ENCODE results near the gene TENT5D.
"Not testable (repeated sequence)": the region's sequence is repeated elsewhere in the genome, so short reads cannot be mapped to it uniquely, and the experiment has no call there.

Gene TENT5D

DNA sequence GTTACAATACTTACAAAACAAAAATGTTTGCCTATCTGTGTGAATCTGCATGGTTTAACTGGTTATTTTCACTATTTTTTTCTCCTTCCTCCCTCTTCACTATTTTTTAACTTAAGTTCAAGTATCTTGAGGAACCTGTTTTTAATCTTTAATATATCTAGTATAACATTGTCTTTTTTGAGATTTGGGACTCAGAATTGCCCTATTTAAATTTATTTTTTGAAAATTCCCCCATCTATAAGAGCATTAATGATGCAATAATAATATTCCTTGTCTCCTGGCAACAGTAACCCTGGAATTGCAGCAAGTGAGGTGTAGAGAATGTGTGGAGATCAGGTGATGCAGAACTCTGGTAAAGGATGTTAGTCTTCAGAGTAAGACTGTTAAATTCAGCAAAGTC lies at the start of gene TENT5D:
TENT5D (plus strand) TSS at position 301 of the 400 bp plus-strand sequence. CDS start 22,093 bp downstream, outside the sequence.
- DNase-seq (ENCODE audit: low spot score): no peak

DNA sequence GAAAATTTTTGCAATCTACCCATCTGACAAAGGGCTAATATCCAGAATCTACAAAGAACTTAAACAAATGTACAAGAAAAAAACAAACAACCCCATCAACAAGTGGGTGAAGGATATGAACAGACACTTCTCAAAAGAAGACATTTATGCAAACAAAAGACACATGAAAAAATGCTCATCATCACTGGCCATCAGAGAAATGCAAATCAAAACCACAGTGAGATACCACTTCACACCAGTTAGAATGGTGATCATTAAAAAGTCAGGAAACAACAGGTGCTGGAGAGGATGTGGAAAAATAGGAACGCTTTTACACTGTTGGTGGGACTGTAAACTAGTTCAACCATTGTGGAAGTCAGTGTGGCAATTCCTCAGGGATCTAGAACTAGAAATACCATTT lies 34.6 kb upstream of the TENT5D start:
- not testable (repeated sequence) for DNase-seq (ENCODE audit: low spot score)

DNA sequence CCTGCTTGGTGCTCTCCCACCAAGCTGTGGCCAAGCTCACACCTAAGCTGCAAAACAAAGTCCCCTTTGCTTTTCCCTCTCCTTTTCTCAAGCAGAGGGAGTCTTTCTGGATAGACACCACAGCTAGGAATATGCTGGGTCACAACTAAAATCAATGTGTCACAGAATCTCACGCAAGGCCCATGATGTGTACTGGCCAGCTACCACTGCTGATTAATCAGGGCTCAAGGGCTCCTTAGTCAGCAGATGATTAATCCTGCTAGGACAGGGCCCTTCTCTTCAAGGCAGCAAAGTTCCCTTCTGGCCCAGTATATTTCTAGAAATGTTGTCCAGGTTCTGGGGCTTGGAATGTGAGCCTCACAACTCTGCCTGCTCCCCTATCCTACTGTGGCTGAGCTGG lies 32.0 kb upstream of the TENT5D start:
- no peak for DNase-seq (ENCODE audit: low spot score)

- DNase-seq (ENCODE audit: low spot score): no peak
Measured at GRCh38 chrX:80412042-80412441, 8.2 kb upstream of the TENT5D start.

DNA sequence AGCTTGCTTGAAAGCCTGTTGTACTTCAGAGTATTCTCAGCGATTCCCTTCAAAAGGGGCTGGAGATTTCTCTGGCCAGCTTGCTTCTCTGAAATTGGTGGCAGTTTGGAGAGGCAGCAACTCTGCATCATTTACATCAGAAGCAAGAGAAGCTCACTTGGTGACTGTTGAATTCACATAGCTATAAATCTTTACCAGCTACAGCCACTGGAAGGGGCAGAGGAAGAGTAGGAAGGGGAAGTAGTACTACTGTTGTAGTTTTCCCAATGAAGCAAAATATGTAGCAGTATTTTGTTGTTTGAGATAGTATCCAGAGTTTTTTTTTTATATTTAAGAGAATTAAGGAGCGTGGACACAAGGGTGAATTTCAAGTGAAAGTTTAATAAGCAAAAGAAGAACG lies 2.8 kb downstream of the TENT5D start:
- no peak for DNase-seq (ENCODE audit: low spot score)

GRCh38 chrX:80423744-80424143 lies 3.5 kb downstream of the TENT5D start:
- DNase-seq (ENCODE audit: low spot score): no peak

DNA sequence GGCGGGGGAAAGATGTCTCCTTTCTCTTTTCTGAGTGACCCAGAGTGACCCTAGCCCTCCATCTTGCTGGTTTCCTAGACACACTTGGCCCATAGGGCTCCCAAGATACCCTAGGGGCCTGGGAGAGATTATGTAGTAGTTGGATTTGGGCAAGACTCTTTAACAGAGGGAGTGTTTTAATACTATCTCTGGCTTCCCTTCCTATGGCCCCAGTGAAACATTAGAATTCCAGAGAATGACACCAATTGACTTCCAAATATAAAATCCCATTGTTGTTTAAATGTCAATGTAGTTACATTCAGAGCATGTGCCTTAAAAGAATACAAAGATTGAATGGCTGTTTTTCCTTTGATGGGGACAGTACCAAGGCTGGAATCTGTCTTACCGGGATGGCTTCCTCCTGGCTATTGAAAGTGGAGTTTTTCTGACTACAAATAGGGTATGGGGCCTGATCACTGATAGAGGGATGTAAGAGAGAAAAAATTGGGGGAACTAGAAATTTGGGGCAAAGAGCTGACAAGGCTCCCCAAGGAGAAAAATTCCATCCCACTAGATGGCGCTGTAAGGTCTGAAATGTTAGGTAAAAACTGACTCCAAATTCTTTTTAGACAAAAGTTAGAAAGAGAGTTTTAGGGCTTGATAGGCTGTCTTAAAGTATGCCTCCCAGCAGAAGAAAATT lies 10.7 kb downstream of the TENT5D start:
- DNase-seq (ENCODE audit: low spot score): no peak

GRCh38 chrX:80431505-80431832 lies 11.2 kb downstream of the TENT5D start:
- DNase-seq (ENCODE audit: low spot score): no peak

- no peak for DNase-seq (ENCODE audit: low spot score)
Measured at GRCh38 chrX:80432441-80432840, 12.2 kb downstream of the TENT5D start.

DNA sequence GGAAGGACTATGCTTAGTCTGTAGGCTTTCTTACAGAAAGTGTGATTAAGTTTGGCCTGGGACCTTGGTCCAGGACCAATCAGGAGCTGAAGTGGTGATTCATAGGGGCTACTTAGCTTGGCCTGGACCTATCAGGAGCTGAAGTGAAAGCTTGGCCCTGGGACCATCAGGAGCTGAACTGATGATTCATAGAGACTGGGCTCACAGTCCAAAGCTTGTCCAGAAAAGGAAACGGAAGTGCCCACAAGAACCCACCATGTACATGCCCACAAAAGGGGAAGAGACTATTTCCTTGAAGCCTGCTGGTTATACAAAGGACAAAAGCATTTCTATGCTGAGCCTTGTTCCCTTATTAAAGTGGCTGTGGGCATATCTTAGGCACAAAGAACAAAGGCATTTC lies 12.6 kb downstream of the TENT5D start:
- DNase-seq (ENCODE audit: low spot score): no peak

DNA sequence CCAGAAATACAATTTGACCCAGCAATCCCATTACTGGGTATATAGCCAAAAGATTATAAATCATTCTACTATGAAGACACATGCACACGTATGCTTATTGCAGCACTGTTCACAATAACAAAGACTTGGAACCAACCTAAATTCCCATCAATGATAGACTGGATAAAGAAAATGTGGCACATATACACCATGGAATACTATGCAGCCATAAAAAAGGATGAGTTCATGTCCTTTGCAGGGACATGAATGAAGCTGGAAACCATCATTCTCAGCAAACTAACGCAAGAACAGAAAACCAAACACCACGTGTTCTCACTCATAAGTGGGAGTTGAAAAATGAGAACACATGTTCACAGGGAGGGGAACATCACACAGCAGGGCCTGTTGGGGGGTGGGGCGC lies 47.9 kb downstream of the TENT5D start:
- not testable (repeated sequence) for DNase-seq (ENCODE audit: low spot score)

GRCh38 chrX:80471582-80471981 lies 51.3 kb downstream of the TENT5D start:
- DNase-seq (ENCODE audit: low spot score): no peak

- no peak for DNase-seq (ENCODE audit: low spot score)
Measured at GRCh38 chrX:80485543-80485942, 65.3 kb downstream of the TENT5D start.

DNA sequence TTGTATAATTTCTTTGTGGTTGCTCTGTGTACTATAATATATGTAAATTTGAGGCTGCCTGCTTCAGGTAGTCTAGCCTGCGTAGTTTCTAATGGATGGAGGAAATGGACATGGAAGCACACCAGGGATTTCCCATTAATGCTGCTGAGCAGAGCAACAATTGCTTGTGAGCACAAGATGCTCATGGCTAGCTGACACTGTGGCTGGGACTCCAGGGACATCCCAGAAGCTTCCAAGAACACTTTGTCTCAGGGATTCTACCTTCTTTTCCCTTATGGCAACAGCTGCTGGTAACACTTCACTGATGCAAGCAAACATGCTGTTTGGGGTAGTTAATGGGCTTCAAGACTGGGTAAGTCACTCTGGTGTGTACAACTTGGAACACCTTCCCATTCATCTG lies 66.1 kb downstream of the TENT5D start:
- DNase-seq (ENCODE audit: low spot score): no peak

DNA sequence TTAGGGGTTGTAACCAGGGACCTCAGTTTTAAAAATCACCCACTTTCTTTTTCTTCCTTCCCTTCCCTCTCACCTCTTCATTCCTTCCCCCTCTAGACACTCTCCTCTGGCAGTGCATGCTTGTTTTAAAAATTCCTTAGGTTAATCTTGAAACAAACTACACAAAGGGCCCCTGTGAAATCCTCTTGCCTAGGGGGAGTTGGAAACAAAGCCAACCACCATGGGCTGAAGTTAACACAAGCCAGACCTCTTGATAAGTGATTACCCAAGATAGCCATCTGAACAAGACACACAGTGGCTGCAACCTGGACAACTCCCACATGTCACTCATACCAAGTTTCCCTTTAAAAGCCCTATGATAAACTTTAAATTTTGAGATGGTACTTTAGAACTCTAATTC lies 68.9 kb downstream of the TENT5D start:
- no peak for DNase-seq (ENCODE audit: low spot score)
